ENCODE results near the gene HAPLN1. TPM values are rescaled to one million over a fixed set of nuclear protein-coding genes. Genes with fewer than 3 reads are reported as not detected.

HAPLN1 gene
- total and polyA plus RNA-seq, 2 of the 8 experiments (the other 6 are each of a cell fraction or from before 2014, with no cell fraction given), result 0.56 to 2.1 TPM

DNA sequence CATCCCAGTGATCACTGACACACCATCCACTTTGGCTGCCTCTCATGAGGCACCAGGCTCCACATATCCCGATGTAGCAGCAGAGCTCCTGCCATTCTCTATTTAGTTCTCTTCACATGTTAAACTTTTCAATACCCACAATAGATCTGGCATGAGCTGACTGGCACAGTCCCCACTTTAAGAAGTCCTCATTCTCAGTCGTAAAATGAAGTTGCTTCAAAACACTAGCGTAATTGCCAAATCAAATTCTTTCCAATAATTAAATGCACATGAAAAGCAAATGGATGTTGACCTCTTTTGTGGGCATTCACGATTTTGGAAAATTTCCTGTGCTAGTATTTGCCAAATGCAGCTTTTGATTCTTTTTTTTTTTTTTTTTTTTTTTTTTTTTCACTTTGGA, 32.4 kb downstream of the HAPLN1 start:
- H2AFZ ChIP-seq (ENCODE audit: low read length), result no peak overlapping the region
- H4K20me1 ChIP-seq (replicated peaks in 1 of 2; ENCODE audit: control insufficient read depth in 1 of 2, insufficient read depth in 2 of 2, low read length in 2 of 2), result no peaks in the 10 kb centered on the region
- H3K27ac ChIP-seq (ENCODE audit: low read depth, low read length), result no peak overlapping the region
- no peak overlapping the region for H4K8ac ChIP-seq (ENCODE audit: extremely low read depth, insufficient read depth, low read length)
- H3K36me3 ChIP-seq (ENCODE audit: control insufficient read depth in 2 of 4, insufficient read depth in 4 of 4, low read length in 3 of 4), result no peaks in the 10 kb centered on the region
- FAIRE-seq, result no peak
- no peak overlapping the region for H3K4me2 ChIP-seq (ENCODE audit: insufficient read depth in 1 of 2, low read depth in 2 of 2, low read length in 2 of 2)
- WGBS, 2 experiments (ENCODE audit: extremely low coverage in 1 of 2, insufficient coverage in 1 of 2, insufficient read length in 1 of 2, insufficient replicate concordance in 2 of 2, low coverage in 1 of 2, low lambda C conversion rate in 2 of 2, missing lambda C conversion rate in 1 of 2), result 90% methylated on average over 4 of the region's 4 CpGs; no CpG with 5 or more reads in 1 of the 2 experiments
- H3K4ac ChIP-seq (replicated peaks; ENCODE audit: insufficient read length, low read depth, low read length), result no peak overlapping the region
- H3K23me2 ChIP-seq (ENCODE audit: low read depth, low read length), result no peaks in the 10 kb centered on the region
- ChIA-PET CTCF (ENCODE audit: partially characterized antibody) (interaction anchor here (0.8 kb wide), 1 partner anchor 80 kb away, joined by 3 read pairs; no protein-coding TSS in a partner anchor), POLR2A (ENCODE audit: partially characterized antibody) (no interaction called here)
- no peak overlapping the region for H2BK20ac ChIP-seq (ENCODE audit: low read length)
- H3K4me1 ChIP-seq (replicated peaks in 1 of 4; ENCODE audit: control insufficient read depth in 3 of 4, insufficient read depth in 4 of 4, low read length in 3 of 4), result peaks cover 0 to 2% (median 1%) of the 10 kb centered on the region in 4 experiments; a peak in 3 of 7 replicates
- H3K79me1 ChIP-seq (ENCODE audit: low read depth, low read length), result no peaks in the 10 kb centered on the region
- no peak overlapping the region for H2BK5ac ChIP-seq (ENCODE audit: low read depth, low read length)
- no peak overlapping the region for H3K9ac ChIP-seq (replicated peaks in 1 of 4; ENCODE audit: extremely low read depth in 1 of 4, low read depth in 3 of 4, low read length in 3 of 4)
- no peak overlapping the region for H3K4me3 ChIP-seq (ENCODE audit: extremely low read depth in 1 of 4, insufficient read depth in 2 of 4, low read depth in 3 of 4, low read length in 4 of 4)
- H3K14ac ChIP-seq (ENCODE audit: insufficient read length), result no peak overlapping the region
- no peak overlapping the region for H4K5ac ChIP-seq (ENCODE audit: insufficient read length, low read depth, low read length)
- H4K91ac ChIP-seq (replicated peaks; ENCODE audit: insufficient read length, low read length), result no peak overlapping the region
- no peak overlapping the region for H2BK120ac ChIP-seq (replicated peaks; ENCODE audit: low read depth, low read length)
- no peak overlapping the region for H3K56ac ChIP-seq (replicated peaks; ENCODE audit: insufficient read length, low read depth, low read length)
- no peaks in the 10 kb centered on the region for H3K9me3 ChIP-seq (ENCODE audit: insufficient read depth in 2 of 2, low read depth in 1 of 2, low read length in 1 of 2)
- no peak overlapping the region for H3K23ac ChIP-seq (ENCODE audit: insufficient read length)
- H2AK5ac ChIP-seq (ENCODE audit: low read depth, low read length), result no peak overlapping the region
- H3K27me3 ChIP-seq (replicated peaks in 1 of 4; ENCODE audit: control insufficient read depth in 3 of 4, extremely low read depth in 1 of 4, insufficient read depth in 3 of 4, low read length in 3 of 4), result no peaks in the 10 kb centered on the region
- H3K18ac ChIP-seq (ENCODE audit: extremely low read depth, low read length), result no peak overlapping the region
- H3K79me2 ChIP-seq (ENCODE audit: control insufficient read depth in 1 of 2, insufficient read depth in 2 of 2, low read length in 2 of 2), result no peaks in the 10 kb centered on the region
- H2BK15ac ChIP-seq (ENCODE audit: low read length), result no peak overlapping the region
- no peak overlapping the region for H2BK12ac ChIP-seq (ENCODE audit: low read depth, low read length)
- DNase-seq (ENCODE audit: low read depth in 1 of 2, low spot score in 2 of 2), result no peak
- TF ChIP-seq TEAD4 (IDR thresholded peaks at IDR 0.05; ENCODE audit: low read depth, low read length) (no peak), USF2 (IDR thresholded peaks at IDR 0.05; ENCODE audit: low read length) (no peak), TAF1 (IDR thresholded peaks at IDR 0.05; ENCODE audit: low read depth, low read length) (no peak), SRF (IDR thresholded peaks at IDR 0.05; ENCODE audit: low read depth, low read length) (no peak), SIRT6 (IDR thresholded peaks at IDR 0.05; ENCODE audit: low read length) (no peak), EP300 (IDR thresholded peaks at IDR 0.05; ENCODE audit: borderline replicate concordance in 1 of 2, low read depth in 2 of 2, low read length in 2 of 2) (no peak), GABPA (IDR thresholded peaks at IDR 0.05; ENCODE audit: borderline replicate concordance, insufficient read depth, low read length) (no peak), NANOG (IDR thresholded peaks at IDR 0.05; ENCODE audit: insufficient read depth, low read depth, low read length, poor library complexity, severe bottlenecking) (no peak), POLR2A (IDR thresholded peaks at IDR 0.05; ENCODE audit: control extremely low read depth in 1 of 2, low read depth in 2 of 2, low read length in 2 of 2) (no peak), SP4 (IDR thresholded peaks at IDR 0.05; ENCODE audit: low read length) (no peak), RXRA (IDR thresholded peaks at IDR 0.05; ENCODE audit: insufficient read depth, low read depth, low read length) (no peak), FOSL1 (IDR thresholded peaks at IDR 0.05; ENCODE audit: insufficient read depth, low read depth, low read length) (no peak), JUN (IDR thresholded peaks at IDR 0.05; ENCODE audit: low read depth, low read length) (no peak), MAFK (IDR thresholded peaks at IDR 0.05; ENCODE audit: low read depth, low read length) (no peak), CREB1 (IDR thresholded peaks at IDR 0.05) (no peak)
